ENCODE measurements around the gene PPP1R9A.

DNA sequence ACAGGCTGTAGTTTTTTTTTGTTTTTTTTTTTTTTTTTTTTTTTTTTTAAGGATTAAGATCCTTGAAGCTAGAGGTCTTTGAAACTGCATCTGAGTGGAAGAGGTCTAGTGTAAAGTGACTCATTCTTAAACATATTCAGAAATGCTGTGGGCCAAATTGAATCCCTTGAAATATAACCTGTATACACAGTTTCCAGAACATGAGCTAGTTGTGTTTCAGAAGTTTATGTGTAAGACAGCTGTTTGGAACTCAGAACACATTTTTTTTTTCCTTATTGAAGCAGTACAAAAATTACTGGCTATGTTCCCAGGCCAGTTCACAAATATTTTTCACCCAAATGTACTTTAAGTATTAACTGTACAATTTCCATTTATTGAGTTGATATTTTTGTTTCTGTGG lies 67.9 kb downstream of the PPP1R9A start:
- no peak for TF ChIP-seq POLR2A (IDR thresholded peaks at IDR 0.05)
- TF ChIP-seq, protein P1, sequence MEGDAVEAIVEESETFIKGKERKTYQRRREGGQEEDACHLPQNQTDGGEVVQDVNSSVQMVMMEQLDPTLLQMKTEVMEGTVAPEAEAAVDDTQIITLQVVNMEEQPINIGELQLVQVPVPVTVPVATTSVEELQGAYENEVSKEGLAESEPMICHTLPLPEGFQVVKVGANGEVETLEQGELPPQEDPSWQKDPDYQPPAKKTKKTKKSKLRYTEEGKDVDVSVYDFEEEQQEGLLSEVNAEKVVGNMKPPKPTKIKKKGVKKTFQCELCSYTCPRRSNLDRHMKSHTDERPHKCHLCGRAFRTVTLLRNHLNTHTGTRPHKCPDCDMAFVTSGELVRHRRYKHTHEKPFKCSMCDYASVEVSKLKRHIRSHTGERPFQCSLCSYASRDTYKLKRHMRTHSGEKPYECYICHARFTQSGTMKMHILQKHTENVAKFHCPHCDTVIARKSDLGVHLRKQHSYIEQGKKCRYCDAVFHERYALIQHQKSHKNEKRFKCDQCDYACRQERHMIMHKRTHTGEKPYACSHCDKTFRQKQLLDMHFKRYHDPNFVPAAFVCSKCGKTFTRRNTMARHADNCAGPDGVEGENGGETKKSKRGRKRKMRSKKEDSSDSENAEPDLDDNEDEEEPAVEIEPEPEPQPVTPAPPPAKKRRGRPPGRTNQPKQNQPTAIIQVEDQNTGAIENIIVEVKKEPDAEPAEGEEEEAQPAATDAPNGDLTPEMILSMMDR (IDR thresholded peaks at IDR 0.05 in 4 of 5, conservative IDR thresholded peaks at IDR 0.05 in 1 of 5) = no peak
